Measurements from ENCODE around the gene LRRC71.
A peak's percentile ranks its signal among the peaks of the same experiment; 100 is the strongest.

Gene LRRC71

DNA sequence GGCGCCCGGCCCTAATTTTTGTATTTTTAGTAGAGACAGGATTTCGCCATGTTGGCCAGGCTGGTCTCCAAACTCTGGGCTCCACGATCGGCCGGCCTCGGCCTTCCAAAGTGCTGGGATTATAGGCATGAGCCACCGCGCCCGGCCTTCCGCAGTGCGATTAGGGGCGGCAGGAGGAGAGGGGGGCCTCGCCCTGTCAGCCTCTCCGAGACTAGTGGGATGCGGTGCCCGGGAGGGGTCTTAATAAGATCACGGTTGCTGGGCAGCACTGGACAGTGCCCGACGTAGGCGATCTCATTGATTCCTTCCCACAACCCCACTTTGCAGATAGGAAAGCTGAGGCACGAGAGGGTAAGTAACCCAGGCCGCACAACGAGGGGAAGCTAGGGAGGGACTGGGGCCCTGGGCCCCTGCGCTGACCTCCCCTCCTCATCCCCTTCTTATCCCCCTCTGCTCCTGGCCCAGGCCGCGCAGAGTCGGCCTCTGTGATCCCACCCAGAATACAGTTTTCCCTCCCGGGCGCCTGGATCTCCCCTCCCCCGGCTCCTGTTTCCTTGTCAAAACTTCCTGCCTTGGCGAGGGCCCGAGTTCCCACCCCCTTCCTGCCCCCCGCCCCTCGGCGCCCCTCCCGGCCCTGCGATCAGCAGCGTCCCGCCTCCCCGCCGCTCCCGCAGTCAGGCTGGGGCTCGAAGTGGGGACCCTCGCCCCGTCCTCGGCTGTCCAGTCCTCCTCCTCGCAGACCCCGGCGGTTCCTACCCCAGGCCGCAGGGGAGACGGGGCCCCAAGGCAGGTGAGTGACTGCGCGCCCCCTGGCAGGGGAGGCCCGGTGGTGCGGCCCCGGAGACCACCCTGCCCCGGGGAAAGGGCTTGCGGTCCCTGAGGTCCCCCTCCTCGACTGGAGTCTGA lies 27.1 kb upstream of the LRRC71 start, which contains the start of gene PEAR1:
Gene PEAR1 (plus strand): TSS at position 671 of the 906 bp plus-strand sequence. CDS start 10,209 bp downstream, outside the sequence.
- peak; percentile 65 for DNase-seq

DNA sequence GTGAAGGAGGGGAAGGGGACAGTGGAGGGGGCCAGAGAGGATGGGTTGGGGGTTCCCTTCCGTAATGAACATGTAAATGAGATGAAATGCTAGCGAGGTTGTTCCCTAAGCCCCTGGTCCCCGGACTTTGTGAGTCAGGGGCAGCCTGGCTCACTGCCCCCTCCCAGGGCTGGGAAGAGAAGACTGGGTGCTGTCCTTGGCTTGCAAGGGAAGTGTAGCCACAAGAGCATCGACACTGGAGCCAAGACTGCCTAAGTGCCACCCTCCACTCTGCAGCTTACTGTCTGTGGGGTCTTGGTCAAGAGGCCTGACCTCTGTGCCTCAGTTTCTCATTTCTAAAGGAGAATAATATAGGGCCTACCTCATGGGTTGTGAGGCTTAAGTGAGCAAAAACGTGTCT lies 26.4 kb upstream of the LRRC71 start:
- DNase-seq, result no peak

DNA sequence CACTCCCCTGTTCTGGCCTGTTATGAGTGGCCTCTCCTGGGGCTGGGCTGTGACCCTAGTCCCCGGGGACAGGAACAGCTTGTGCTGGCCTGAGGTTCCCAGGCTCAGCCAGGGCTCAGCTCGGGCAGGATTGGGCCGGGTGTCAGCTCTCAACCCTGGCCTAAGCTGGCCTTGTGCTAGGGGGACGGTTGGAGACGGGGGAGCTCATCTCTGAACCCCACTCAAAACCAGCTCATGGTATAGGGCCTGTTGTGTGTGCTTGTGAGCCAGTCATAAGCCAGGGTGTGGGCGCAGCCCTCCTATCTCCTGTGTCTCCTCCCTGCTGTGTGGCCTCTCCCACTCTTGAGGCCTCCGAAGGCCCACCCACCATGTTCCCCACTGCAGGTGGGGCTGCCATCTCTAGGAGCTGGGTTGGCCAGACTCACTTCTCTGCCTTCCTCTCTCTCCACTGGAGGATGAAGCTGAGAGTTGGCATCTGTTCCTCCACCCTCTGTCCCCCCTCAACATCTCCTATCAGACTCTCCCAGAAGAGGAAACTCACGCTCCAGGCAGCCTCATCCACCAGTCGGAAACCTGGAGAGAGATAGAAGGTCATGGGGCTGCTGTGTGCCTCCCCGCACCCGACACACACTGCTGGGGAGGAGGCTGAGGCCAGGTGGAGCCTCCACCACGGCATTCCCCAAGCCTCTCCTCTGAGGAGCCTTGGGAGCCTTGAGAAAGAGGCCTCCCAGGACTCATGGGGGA lies 25.5 kb upstream of the LRRC71 start:
- peak; percentile 29 for DNase-seq

DNA sequence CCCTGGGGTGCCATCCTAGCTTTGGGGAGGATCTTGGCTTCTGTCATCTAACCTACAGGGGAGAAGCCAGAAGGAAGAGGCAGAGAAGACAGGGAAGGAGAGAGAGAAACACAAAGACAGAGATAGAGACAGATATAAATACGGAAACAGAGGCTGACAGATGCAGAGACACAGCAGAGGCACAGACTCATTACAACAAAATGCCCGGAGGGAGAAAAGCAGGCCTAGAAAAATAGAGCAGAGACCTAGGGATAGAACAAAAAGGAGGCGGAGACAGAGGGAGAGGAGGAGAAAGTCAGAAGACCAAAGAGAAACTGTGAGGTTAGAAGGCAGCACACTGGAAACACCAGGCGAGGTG lies 25.0 kb upstream of the LRRC71 start:
- DNase-seq, result no peak

DNA sequence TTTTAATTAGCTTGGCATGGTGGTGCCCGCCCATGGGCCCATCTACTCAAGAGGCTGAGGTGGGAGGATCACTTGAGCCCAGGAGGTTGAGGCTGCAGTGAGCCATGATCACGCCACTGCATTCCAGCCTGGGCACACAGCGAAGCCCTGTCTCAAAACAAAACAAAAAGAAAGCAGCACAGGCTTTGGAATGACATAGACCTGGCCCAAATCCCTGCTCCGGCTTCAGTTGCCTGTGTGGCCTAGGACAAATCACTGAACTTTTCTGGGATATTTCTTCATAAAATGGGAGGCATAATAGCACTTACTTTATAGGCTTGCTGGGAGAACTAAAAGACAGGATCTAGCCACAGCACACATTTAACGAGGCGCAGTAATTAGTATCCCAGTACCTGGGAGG lies 24.5 kb upstream of the LRRC71 start:
- DNase-seq, result no peak

DNA sequence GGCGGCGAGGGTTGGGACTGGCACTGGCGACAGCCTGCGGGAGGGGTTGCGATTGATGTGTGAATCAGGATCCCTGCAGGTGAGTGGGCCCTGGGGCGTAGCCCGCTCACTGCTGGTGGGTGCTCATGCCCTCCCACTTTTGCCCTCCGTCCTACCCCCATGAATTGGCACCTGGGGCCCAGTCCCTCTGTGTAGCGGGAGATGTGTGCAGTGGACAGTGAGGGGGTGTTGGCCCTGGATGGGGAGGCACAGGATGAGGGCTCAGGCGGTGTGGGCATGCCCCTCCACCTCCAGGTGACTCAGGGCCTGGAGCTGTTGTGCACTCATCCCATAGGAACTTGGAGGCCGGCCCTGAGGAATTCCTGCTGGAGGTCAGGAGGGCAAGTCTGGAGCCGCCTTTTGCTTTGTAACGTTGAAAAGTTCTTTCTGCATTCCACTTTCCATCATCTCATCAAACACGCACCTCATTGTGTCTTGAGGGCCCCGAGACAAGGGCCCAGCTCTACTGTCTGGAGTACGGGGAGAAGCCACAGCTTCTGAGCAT lies 23.9 kb upstream of the LRRC71 start:
- DNase-seq, result no peak

DNA sequence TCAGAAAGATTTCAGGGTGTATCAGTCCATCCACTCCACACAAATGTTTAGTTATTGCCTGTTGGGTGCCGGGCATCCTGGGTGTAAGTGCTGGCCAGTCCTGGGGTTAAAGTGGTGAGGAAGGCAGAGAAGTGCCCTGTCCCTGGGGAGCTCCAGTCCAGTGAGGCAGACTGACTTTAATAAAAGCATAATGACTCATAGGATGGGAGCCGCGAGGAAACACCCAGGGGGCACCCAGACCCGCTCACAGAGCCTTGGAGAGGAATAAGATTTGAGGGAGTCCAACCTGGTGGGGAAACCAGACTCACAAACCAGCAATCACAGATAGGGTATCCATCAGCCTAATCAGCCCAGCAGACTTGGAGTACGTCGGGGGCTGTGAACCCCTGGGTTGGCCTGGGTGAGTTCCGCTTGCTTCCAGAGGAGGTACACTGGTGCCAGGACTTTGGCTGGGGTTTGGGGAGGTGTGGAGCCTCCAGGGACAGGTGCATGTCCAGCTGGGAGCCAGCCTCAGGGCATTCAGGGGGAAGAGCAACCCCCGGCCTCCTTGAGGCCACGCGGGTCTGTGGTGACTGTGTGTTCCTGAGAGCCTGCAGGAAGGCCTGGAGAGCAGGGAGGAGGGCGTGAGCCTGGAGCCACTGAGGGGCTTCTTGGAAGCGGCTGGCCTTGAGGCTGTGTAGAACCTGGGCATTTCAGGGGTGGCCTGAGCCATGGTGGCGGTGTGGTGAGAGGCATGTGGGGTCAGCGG lies 23.2 kb upstream of the LRRC71 start:
- no peak for DNase-seq

DNA sequence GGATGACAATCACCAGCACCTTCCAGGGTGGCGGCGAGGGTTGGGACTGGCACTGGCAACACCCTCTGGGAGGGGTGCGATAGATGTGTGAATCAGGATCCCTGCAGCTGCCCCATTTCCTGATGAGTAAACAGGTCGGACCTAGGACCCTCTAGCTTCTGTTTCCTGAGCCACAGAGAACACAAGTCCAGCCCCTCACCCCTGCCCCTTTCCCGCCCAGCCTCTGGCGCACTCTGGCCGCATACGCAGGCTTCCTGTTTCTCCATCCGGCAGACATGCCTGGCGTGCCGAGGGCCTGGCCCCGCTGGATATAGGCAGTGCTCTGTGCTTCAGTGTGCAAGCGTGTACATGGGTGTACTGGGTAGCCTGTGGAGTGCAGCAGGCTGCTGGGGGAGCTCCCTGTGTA lies 22.3 kb upstream of the LRRC71 start:
- no peak for DNase-seq

DNA sequence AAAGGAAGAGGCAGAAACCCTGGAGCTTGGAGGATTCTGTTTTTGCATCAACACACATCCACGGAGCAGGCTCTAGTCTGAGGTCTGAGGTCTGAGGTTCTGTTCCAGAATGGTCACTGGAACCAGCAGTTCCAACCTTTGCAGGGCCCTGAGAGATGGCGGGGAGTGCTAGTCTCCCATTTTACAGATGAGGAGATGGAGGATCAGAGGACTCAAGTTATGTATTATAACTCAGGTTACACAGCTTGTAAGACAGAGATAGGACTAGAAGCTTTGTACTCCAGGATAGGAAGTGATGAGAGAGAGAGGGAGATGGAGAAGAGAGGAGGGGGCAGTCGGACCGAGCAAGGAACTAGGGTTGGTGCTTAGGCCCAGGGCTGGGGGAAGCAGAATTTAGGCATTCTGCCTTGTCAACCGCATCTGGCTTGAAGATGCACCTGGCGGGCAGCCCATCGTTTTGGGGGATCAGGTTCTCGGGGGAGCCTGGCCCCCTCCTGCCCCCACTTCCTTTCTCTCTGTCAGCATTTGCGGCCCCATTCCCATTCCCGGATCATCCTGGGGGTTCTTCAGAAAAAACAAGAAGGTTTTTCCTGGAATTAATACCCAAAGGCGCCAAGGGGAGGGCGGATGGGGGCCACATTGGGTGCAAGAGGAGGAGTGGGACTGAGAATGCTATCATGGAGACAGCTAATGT lies 21.3 kb upstream of the LRRC71 start:
- DNase-seq, result no peak

DNA sequence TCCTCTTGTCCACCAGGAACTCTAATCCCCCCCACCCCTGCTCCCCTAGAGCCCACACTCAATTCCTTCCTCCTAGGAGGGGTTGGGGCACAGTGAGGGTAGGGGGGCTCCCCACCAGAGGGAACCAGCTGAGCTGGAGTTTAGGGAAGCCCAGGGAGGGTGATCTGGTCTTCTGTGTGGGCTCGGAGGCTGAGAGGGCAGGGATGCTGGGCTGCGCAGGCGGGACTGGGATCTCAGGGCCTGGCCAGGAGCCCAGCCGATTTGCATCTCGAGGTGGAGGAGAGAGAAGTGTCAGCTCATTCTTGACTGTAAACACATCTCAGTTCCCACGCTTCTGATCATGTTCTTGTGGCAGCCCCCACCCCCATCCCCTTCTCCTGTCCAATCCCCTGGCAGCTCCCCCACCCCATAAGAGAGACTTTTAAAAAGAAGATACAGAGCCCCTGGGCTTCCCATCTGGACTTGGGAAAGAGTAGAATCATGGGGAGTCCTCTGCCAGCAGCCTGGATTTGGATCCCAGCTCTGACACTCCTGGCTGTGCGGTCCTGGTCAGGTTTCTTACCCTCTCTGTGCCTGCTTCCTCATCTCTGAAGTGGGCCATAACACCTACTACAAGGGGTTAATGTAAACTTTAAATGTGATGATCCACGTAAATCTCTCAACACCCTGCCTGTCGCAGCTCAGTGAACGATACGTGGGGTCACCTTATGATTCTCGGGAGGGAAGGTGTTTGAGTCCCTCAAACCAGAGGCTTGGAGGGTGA lies 20.3 kb upstream of the LRRC71 start:
- no peak for DNase-seq

DNA sequence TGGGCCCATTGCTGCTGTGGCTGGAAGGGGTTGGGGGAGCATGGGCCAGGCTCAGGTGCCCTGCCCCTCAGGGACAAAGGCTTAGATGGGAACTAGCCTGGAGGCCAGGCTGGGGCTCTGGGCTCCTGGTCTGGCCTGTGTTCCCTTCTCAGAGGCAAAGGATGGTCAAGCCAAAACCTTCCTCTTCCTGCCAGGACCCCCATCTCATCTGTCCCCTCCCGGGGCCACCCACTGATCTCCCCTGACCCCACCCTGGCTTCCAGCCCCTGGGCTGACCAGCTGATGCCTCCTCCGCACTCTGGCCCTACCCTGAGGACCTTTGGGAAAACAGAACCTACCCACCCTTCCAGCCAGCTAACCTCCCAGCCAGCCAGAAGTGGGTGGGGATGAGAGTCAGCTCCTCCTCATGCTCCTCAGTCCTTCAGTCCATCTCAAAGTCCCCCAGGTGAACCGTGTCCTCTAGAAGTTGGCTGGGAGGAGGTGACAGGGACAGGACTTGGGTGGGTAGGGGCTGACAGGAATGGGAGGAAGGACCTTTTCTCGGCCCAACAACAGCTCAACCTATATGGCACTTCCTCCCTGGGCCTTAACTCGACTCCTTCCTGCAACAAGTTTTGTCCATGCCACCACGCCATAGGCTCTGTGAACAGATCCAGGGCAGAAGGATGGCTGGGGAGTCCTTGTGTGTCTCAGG lies 19.4 kb upstream of the LRRC71 start:
- no peak for DNase-seq

DNA sequence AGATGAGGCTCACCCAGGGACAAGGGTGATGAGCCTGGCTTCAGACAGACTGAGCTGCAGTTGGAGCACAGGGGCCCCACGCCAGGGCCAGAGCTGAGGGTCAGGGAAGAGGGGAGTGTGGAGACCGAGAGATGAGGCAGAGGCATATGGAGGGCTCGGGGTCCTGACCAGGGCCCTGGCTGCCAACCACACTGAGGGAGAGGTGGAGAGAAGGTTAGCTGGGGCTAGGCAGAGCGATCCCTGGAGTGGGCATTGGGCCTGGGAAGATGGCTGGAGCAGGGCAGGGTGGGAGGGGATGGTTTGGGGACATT lies 18.9 kb upstream of the LRRC71 start:
- DNase-seq, result no peak

DNA sequence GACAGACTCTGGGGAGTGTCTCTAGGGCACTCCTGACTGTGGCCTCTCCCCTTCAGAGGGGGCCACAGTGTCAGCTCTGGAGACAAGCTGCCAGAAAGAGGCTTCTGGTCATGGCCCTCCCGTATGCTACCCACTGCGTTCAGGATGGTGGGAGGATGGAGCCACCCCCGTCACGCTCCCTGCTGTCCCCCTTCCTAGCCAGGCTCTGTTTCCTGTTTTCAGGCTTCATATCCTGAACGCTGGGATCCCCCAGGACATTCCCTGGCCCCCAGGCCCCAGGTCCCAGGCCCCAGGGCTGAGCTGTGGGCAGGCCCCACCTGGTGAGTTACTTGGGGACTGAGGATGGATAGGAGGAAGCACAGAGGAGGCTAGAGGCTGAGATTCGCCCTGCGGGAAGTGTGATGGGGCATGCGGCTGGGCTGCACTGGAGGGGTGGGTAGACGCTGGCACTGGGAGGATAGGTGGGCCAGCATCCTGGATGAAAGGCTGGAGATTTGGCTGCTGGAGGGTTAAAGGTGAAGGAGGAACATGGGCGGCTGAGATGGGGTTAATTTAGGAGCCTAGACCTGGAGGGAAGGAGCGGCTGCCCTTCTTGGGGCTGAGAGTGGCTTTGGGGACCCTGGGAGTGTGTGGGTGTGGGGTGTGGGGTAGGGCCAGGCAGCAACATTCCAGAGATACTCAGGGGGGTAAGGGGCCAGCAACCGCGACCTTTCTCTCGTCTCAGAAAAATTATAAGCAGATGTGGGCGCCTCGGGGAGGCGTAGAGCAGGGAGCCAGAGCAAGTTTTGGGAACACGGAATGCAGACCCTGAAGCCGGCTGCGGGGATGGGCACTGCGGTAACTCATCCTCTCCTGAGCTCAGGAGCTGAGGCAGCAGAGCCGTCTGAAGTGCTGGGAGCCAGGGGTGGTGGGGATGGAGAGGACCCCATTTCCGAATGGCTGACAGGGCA lies 18.2 kb upstream of the LRRC71 start:
- no peak for DNase-seq

DNA sequence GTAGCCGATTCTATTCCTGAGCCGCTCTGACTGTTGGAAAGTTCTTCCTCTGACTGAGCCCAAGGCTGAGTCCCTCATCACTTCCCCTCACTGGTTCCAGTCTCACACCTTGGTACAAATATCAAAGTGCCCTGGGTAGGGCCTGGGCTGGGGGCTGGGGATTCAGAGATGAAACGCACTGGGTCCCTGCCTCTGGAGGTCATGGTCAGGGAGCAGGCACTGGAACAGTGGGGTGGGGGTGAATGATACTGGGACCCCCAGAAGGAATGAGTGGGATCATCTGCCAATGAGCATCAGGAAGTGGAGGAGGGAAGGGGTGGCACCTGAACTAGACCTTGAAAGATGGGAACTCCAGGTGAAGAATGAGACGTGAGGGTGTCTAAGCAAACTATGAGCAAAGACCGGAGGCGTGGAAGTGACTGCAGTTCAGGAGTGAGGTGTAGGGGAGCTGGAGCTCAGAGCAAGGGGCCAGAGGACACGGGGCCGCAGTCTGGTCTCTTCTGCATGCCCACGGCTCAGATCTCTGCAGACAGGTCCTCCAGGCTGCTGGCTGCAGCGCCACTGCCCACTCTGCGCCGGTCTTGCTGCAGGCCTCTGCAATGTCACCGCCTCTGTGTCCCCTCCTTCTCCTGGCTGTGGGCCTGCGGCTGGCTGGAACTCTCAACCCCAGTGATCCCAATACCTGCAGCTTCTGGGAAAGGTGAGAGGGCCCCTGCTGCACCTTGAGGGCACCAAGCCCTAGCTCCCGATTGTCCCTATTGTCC lies 16.9 kb upstream of the LRRC71 start:
- no peak for DNase-seq

DNA sequence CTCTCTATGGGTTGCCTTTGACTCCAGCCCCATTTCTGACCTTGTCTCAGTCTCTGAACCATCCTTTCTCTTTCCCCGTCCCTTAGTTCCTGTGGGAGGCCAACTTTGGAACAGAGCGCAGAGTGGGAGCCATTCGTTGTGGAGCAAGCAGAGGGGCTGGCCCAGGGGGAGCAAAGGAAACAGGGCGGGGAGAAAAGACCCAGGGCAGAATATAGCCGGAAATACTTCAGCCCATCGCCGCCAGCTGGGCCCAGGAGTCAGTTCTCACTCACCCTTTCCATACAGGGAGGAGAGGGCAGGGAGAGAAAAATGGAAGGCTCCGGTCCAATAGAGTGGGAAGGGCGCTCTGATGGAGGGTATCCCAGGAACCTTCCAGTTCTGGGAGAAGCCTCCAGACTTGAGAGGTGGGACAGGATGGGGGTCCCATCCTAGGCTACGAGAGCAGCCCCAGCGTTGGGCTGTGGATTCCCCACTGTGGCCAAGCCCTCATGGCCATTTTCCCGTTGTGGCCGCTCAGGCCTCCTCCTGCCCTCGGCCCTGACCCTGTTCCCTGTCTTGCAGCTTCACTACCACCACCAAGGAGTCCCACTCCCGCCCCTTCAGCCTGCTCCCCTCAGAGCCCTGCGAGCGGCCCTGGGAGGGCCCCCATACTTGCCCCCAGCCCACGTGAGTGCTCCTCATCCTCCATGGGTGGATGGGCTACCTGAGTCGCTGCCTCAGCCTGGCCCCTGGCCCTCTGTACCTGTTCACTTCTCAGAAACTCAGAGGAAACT lies 16.1 kb upstream of the LRRC71 start:
- no peak for DNase-seq

DNA sequence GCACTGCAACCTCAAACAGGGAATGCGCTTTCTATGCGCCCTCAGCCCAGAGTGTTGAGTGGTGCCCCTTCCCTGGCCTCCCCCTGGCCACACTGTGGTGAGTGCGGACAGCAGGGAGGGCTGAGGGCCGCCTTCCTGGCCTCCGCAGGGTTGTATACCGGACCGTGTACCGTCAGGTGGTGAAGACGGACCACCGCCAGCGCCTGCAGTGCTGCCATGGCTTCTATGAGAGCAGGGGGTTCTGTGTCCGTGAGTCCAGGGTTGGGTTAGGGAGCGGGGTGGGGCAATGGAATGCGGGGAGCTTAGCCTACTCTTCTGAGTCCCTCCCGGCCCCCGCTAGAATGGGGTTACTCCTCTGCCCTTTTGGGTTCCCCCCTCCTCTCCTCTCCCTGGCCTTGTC lies 15.3 kb upstream of the LRRC71 start:
- no peak for DNase-seq

DNA sequence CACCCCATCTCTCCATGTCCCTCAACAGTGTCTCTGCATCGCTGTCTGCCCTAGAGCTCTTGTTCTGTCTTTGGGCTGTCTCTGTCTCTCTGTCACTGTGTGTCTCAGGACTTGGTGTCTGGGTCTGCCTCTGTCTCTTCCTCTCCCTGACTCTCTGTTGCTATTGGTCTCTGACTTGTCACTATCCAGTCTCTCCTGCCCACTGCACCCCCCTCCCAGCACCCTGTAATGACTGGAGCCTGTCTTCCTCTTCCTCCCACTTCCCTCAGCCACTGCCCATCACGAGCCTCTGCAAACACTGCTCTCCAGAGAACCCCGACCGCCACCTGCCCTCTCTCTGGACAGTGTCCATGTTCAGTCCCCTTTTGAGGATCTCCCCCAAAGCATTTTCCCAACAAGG lies 14.8 kb upstream of the LRRC71 start:
- DNase-seq, result no peak

DNA sequence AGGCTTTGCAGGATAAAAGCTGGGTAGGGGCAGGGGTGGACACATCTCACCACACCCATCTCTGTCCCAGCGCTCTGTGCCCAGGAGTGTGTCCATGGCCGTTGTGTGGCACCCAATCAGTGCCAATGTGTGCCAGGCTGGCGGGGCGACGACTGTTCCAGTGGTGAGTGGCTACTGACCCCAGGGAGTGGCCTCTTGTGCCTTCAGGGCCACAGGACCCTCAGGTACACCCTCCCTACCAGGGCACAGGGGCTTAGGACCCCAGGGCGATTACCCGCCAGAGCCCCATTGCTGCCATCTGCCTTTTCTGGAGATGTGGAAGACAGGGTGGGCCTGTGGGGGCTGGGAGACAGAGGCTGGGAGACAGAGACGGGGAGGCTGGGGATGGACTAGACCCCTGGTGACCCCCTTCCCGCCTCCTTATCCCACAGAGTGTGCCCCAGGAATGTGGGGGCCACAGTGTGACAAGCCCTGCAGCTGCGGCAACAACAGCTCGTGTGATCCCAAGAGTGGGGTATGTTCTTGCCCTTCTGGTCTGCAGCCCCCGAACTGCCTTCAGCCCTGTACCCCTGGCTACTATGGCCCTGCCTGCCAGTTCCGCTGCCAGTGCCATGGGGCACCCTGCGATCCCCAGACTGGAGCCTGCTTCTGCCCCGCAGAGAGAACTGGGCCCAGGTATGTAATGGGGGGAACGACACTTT lies 14.1 kb upstream of the LRRC71 start:
- DNase-seq, result no peak
